Uterus (tissue), 2 donors: ENCODE data around the gene SLC17A8.

Experiments
- CTCF ChIP-seq, 4 experiments: fragments of 200-600 bp in 2 of 4; fragments of 450-650 bp in 2 of 4; sonication (generic) in 2 of 4; IDR thresholded peaks; one replicate each; pipeline ENCODE4 v1.5.1; 2016 to 2019; ENCODE audit warnings: antibody characterized with exemption in 4 of 4, mild to moderate bottlenecking in 2 of 4, moderate library complexity in 1 of 4
- POLR2A ChIP-seq, 2 donors: fragments of 450-650 bp; IDR thresholded peaks; one replicate each; pipeline ENCODE4 v1.6.1; 2016; ENCODE audit warnings: antibody characterized with exemption in 2 of 2, mild to moderate bottlenecking in 1 of 2, moderate library complexity in 1 of 2

- TF ChIP-seq CTCF (IDR thresholded peaks at IDR 0.05) (no peak), POLR2A (IDR thresholded peaks at IDR 0.05) (no peak)
Measured at GRCh38 chr12:100346660-100347059, 10.2 kb upstream of the SLC17A8 start.
